Measurements from ENCODE around the gene MYL9. TPM values are rescaled to one million over a fixed set of nuclear protein-coding genes. Genes with fewer than 3 reads are reported as not detected.

The MYL9 gene
- total RNA-seq, 4 donors from 2014 or later = 2,169 to 3,466 (median 2,516) TPM

DNA sequence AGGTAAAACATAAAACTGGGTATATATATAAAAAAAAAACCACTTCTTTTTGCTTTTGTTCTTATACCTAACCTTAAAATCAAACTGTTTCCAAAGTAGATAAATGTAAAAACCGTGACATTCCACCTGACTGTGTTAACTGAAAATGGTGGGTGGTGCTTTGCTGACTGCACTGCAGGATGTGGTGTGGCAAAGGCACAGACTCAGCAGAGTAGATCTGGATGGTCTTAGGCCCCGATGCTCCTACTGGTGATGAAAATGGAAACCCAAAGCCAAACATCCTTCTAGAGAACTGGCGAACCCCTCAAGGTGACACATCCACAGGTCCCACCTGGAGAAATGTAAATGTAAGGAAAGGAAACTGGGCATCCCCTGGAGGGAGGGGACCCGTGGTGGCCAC is 41.0 kb downstream of the MYL9 start:
- Histone ChIP-seq H3K4me1 (peaks cover 0 to 6% (median 0%) of the 10 kb centered on the region in 4 donors), H3K9me3 (no peaks in the 10 kb centered on the region), H3K27ac (replicated peaks in 1 of 4) (no peak overlapping the region), H3K27me3 (no peaks in the 10 kb centered on the region), H3K36me3 (peaks cover 12 to 65% (median 49%) of the 10 kb centered on the region in 4 donors), H3K4me3 (no peak overlapping the region)
- WGBS = 91% methylated on average over 4 of the region's 4 CpGs
- TF ChIP-seq POLR2AphosphoS5 (IDR thresholded peaks at IDR 0.05) (no peak), POLR2A (IDR thresholded peaks at IDR 0.05; ENCODE audit: low read depth) (no peak), EP300 (IDR thresholded peaks at IDR 0.05) (no peak)
- TF ChIP-seq, protein P1, sequence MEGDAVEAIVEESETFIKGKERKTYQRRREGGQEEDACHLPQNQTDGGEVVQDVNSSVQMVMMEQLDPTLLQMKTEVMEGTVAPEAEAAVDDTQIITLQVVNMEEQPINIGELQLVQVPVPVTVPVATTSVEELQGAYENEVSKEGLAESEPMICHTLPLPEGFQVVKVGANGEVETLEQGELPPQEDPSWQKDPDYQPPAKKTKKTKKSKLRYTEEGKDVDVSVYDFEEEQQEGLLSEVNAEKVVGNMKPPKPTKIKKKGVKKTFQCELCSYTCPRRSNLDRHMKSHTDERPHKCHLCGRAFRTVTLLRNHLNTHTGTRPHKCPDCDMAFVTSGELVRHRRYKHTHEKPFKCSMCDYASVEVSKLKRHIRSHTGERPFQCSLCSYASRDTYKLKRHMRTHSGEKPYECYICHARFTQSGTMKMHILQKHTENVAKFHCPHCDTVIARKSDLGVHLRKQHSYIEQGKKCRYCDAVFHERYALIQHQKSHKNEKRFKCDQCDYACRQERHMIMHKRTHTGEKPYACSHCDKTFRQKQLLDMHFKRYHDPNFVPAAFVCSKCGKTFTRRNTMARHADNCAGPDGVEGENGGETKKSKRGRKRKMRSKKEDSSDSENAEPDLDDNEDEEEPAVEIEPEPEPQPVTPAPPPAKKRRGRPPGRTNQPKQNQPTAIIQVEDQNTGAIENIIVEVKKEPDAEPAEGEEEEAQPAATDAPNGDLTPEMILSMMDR (IDR thresholded peaks at IDR 0.05) = no peak
- DNase-seq (ENCODE audit: extremely low spot score) = no peak
- intact Hi-C loops (cut with DNase I) = no loop called here

- Histone ChIP-seq H3K36me3 (peaks cover 12 to 65% (median 49%) of the 10 kb centered on the region in 4 donors), H3K4me3 (no peak overlapping the region), H3K4me1 (peaks cover 0 to 6% (median 0%) of the 10 kb centered on the region in 4 donors), H3K27ac (replicated peaks in 1 of 4) (no peak overlapping the region), H3K9me3 (no peaks in the 10 kb centered on the region), H3K27me3 (no peaks in the 10 kb centered on the region)
- TF ChIP-seq, protein P1 (IDR thresholded peaks at IDR 0.05) = no peak
- TF ChIP-seq POLR2AphosphoS5 (IDR thresholded peaks at IDR 0.05) (no peak), POLR2A (IDR thresholded peaks at IDR 0.05; ENCODE audit: low read depth) (no peak), EP300 (IDR thresholded peaks at IDR 0.05) (no peak)
- intact Hi-C loops (cut with DNase I) = no loop called here
- WGBS = 94% methylated on average over 4 of the region's 4 CpGs
- DNase-seq (ENCODE audit: extremely low spot score) = no peak
Measured at GRCh38 chr20:36582821-36583220, 41.5 kb downstream of the MYL9 start.

GRCh38 chr20:36584018-36584481 is 42.7 kb downstream of the MYL9 start:
- no peak for DNase-seq (ENCODE audit: extremely low spot score)
- no peaks in the 10 kb centered on the region for H3K27me3 ChIP-seq
- peaks cover 12 to 59% (median 47%) of the 10 kb centered on the region in 4 donors for H3K36me3 ChIP-seq
- peaks cover 0 to 6% (median 0%) of the 10 kb centered on the region in 4 donors for H3K4me1 ChIP-seq
- no peaks in the 10 kb centered on the region for H3K9me3 ChIP-seq
- intact Hi-C loops (cut with DNase I) = no loop called here
- TF ChIP-seq POLR2A (IDR thresholded peaks at IDR 0.05; ENCODE audit: low read depth) = no peak
- no peak for TF ChIP-seq POLR2AphosphoS5 (IDR thresholded peaks at IDR 0.05)
- TF ChIP-seq, protein P1 (IDR thresholded peaks at IDR 0.05) = no peak
- H3K4me3 ChIP-seq = no peak overlapping the region
- H3K27ac ChIP-seq (replicated peaks in 1 of 4) = no peak overlapping the region
- 89% methylated on average over 2 of the region's 2 CpGs for WGBS

DNA sequence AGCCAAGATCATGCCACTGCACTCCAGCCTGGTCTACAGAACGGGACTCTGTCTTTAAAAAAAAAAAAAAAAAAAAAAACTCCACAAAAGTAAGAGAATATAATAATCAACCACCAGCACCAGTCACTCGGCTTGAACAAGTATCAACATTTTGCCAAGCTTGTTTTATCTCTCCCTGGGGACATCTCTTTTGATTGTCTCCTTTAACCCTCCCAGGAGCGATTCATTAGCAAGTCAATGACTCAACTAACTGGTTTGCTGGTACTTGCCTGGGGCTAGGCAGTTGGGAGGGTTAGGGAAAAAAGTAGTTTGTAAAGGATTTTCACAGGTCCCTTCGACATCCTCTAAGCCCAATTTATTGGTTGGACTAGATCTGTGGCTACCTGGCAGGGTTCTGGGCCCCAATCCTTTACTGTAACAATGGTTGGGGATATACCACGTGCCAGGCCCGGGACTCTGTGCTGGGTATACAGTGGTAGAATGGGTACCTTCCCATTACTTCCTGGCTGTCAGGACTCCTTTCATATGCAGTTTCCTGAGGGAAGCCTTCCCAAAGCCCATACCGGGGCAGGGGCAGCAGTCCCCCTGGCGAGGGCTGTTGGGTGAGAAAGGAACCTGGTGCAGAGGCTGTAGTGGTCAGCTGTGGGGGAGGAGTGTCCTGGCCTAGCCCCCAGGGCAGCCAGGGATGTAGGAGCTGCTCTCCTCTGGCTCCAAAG is 44.2 kb downstream of the MYL9 start:
- peaks cover 0 to 53% (median 34%) of the 10 kb centered on the region in 4 donors for H3K36me3 ChIP-seq
- no peaks in the 10 kb centered on the region for H3K9me3 ChIP-seq
- intact Hi-C loops (cut with DNase I) = no loop called here
- DNase-seq (ENCODE audit: extremely low spot score) = no peak
- H3K4me3 ChIP-seq = no peak overlapping the region
- no peaks in the 10 kb centered on the region for H3K4me1 ChIP-seq
- H3K27me3 ChIP-seq = no peaks in the 10 kb centered on the region
- TF ChIP-seq, protein P1 (IDR thresholded peaks at IDR 0.05) = no peak
- TF ChIP-seq POLR2AphosphoS5 (IDR thresholded peaks at IDR 0.05) = no peak
- no peak for TF ChIP-seq POLR2A (IDR thresholded peaks at IDR 0.05; ENCODE audit: low read depth)
- TF ChIP-seq EP300 (IDR thresholded peaks at IDR 0.05) = no peak
- H3K27ac ChIP-seq (replicated peaks in 1 of 4) = no peak overlapping the region
- WGBS = 75% methylated on average over 8 of the region's 8 CpGs
